M059J (cell line): ENCODE measurements around the gene NCK1. TPM values are rescaled to one million over a fixed set of nuclear protein-coding genes. Genes with fewer than 3 reads are reported as not detected.

ENCODE experiments used
- DNase-seq: peaks from one replicate; pipeline ENCODE4 v3.0.0-alpha.2; 2012; ENCODE audit warnings: low read depth
- total RNA-seq: library from RNA; depleted of rRNA; stranded (reverse); fragments of >200 nt; shearing (Covaris generic); gene quantifications from 2 replicates; pipeline ENCODE4 v1.2.3, GENCODE V29; 2014

Gene NCK1
- total RNA-seq, 1 experiment from 2014 or later: 77.8 TPM

GRCh38 chr3:136908297-136908696 is 46.3 kb downstream of the NCK1 start:
- DNase-seq: no peak

GRCh38 chr3:136909187-136909586 is 47.2 kb downstream of the NCK1 start:
- DNase-seq: no peak

GRCh38 chr3:136910697-136911096 is 48.7 kb downstream of the NCK1 start:
- no peak for DNase-seq

GRCh38 chr3:136913168-136913567 is 51.2 kb downstream of the NCK1 start:
- no peak for DNase-seq

GRCh38 chr3:136914739-136915138 is 52.7 kb downstream of the NCK1 start:
- DNase-seq: no peak

GRCh38 chr3:136916223-136916622 is 54.2 kb downstream of the NCK1 start:
- DNase-seq: no peak

- peak; percentile 77 for DNase-seq
These were observed 58.0 kb downstream of the NCK1 start for GRCh38 chr3:136919799-136920580.

- no peak for DNase-seq
These were observed 59.0 kb downstream of the NCK1 start for GRCh38 chr3:136920904-136921611.

GRCh38 chr3:136925425-136926190 is 63.6 kb downstream of the NCK1 start:
- no peak for DNase-seq

GRCh38 chr3:136928240-136928639 is 66.2 kb downstream of the NCK1 start:
- DNase-seq: no peak

- no peak for DNase-seq
These were observed 68.1 kb downstream of the NCK1 start for GRCh38 chr3:136929977-136930670.

GRCh38 chr3:136931606-136932005 is 69.6 kb downstream of the NCK1 start:
- DNase-seq: no peak

- DNase-seq: peak; percentile 39
These were observed 70.5 kb downstream of the NCK1 start for GRCh38 chr3:136932523-136932922.

- DNase-seq: no peak
These were observed 71.2 kb downstream of the NCK1 start for GRCh38 chr3:136932978-136933772.

GRCh38 chr3:136937175-136937574 is 75.2 kb downstream of the NCK1 start:
- no peak for DNase-seq

- DNase-seq: peak; percentile 40
These were observed 75.8 kb downstream of the NCK1 start for GRCh38 chr3:136937851-136938250.

- DNase-seq: peak; percentile 70
These were observed 76.3 kb downstream of the NCK1 start for GRCh38 chr3:136938334-136938733.

- no peak for DNase-seq
These were observed 77.5 kb downstream of the NCK1 start for GRCh38 chr3:136939489-136939888.

GRCh38 chr3:136942803-136943202 is 80.8 kb downstream of the NCK1 start:
- DNase-seq: no peak

GRCh38 chr3:136943436-136943835 is 81.4 kb downstream of the NCK1 start:
- DNase-seq: no peak

GRCh38 chr3:136946978-136947377 is 85.0 kb downstream of the NCK1 start:
- no peak for DNase-seq
